GM23338 (cell line): ENCODE measurements around the gene CHKB. TPM values are rescaled to one million over a fixed set of nuclear protein-coding genes. Genes with fewer than 3 reads are reported as not detected.

Source experiments
- ATAC-seq: fragments of 200-7000 bp; cut with Tn5 transposase; 3 replicates; pipeline ENCODE4 v1.9.1; 2020
- DNase-seq: peaks from one replicate; pipeline ENCODE4 v3.0.0-alpha.2; 2015; ENCODE audit warnings: low spot score
- H2AFZ ChIP-seq: fragments of 200-600 bp; sonication (generic); 2 replicates; pipeline ENCODE4 v1.8.0; 2016; ENCODE audit warnings: antibody characterized with exemption, mild to moderate bottlenecking, moderate library complexity
- H3F3A ChIP-seq: fragments of 200-600 bp; sonication (generic); replicated peaks from 2 replicates; pipeline ENCODE4 v1.8.0; 2017; ENCODE audit warnings: antibody characterized with exemption, mixed run types, low read depth
- H3K27ac ChIP-seq: fragments of 200-600 bp; sonication (generic); 2 replicates; pipeline ENCODE4 v1.6.1; 2016; ENCODE audit warnings: low read depth
- H3K27me3 ChIP-seq: fragments of 200-600 bp; sonication (generic); 2 replicates; pipeline ENCODE4 v1.8.0; 2016; ENCODE audit warnings: mild to moderate bottlenecking, mixed run types, moderate library complexity; ENCODE audit not compliant: insufficient read depth
- H3K36me3 ChIP-seq: fragments of 200-600 bp; sonication (generic); 2 replicates; pipeline ENCODE4 v1.8.0; 2016; ENCODE audit warnings: mild to moderate bottlenecking; ENCODE audit not compliant: insufficient read depth
- H3K4me1 ChIP-seq: fragments of 200-600 bp; sonication (generic); 2 replicates; pipeline ENCODE4 v1.8.0; 2016; ENCODE audit warnings: mild to moderate bottlenecking, moderate library complexity; ENCODE audit not compliant: insufficient read depth
- H3K4me2 ChIP-seq: fragments of 200-600 bp; sonication (generic); 2 replicates; pipeline ENCODE4 v1.7.1; 2017; ENCODE audit warnings: mixed run types
- H3K4me3 ChIP-seq: fragments of 200-600 bp; sonication (generic); 2 replicates; pipeline ENCODE4 v1.6.1; 2016; ENCODE audit warnings: mixed run types
- H3K79me2 ChIP-seq: fragments of 200-600 bp; sonication (generic); replicated peaks from 2 replicates; pipeline ENCODE4 v1.8.0; 2017; ENCODE audit warnings: mild to moderate bottlenecking; ENCODE audit not compliant: insufficient read depth
- H3K9me2 ChIP-seq: fragments of 200-600 bp; sonication (generic); 2 replicates; pipeline ENCODE4 v1.8.0; 2017; ENCODE audit not compliant: insufficient read depth
- H4K20me1 ChIP-seq: fragments of 200-600 bp; sonication (generic); replicated peaks from 2 replicates; pipeline ENCODE4 v1.8.0; 2017; ENCODE audit warnings: mild to moderate bottlenecking; ENCODE audit not compliant: insufficient read depth
- H3K27ac Mint-ChIP-seq: 2 replicates; pipeline ENCODE4 v1.8.0; 2020; ENCODE audit warnings: inconsistent platforms, mild to moderate bottlenecking, moderate library complexity, mixed read lengths
- H3K27me3 Mint-ChIP-seq: 3 replicates; pipeline ENCODE4 v1.8.0; 2022; ENCODE audit warnings: low read depth, mild to moderate bottlenecking, moderate library complexity, mixed read lengths, inconsistent platforms; ENCODE audit not compliant: insufficient read depth, poor library complexity
- H3K36me3 Mint-ChIP-seq: 3 replicates; pipeline ENCODE4 v1.8.0; 2021; ENCODE audit warnings: low read depth, mild to moderate bottlenecking, inconsistent platforms, moderate library complexity, mixed read lengths
- H3K4me1 Mint-ChIP-seq: 3 replicates; pipeline ENCODE4 v1.8.0; 2020; ENCODE audit warnings: mild to moderate bottlenecking, inconsistent platforms, mixed read lengths
- H3K4me3 Mint-ChIP-seq: 3 replicates; pipeline ENCODE4 v1.8.0; 2021; ENCODE audit warnings: moderate library complexity, mild to moderate bottlenecking, inconsistent platforms, mixed read lengths
- H3K9me3 Mint-ChIP-seq: 3 replicates; pipeline ENCODE4 v1.8.0; 2020; ENCODE audit warnings: moderate library complexity, mild to moderate bottlenecking, inconsistent platforms, mixed read lengths
- CREB1 ChIP-seq: fragments of 250-450 bp; sonication (Bioruptor Pico); IDR thresholded peaks from 2 replicates; pipeline ENCODE4 v1.5.0; 2020; ENCODE audit warnings: low read depth, mild to moderate bottlenecking, moderate library complexity
- EZH2 ChIP-seq: fragments of 200-600 bp; sonication (generic); IDR thresholded peaks from one replicate; pipeline ENCODE4 v1.8.0; 2017; ENCODE audit warnings: antibody characterized with exemption, mild to moderate bottlenecking, low read depth; ENCODE audit not compliant: unreplicated experiment
- EZH2phosphoT487 ChIP-seq: fragments of 200-600 bp; sonication (generic); IDR thresholded peaks from one replicate; pipeline ENCODE4 v1.8.1; 2018; ENCODE audit warnings: antibody characterized with exemption; ENCODE audit not compliant: unreplicated experiment
- JUNB ChIP-seq: IDR thresholded peaks from one replicate; pipeline ENCODE4 v1.6.1; 2016; ENCODE audit warnings: antibody characterized with exemption; ENCODE audit not compliant: unreplicated experiment
- NANOG ChIP-seq: IDR thresholded peaks from 2 replicates; pipeline ENCODE4 v1.6.1; 2016; ENCODE audit warnings: antibody characterized with exemption, borderline replicate concordance
- POLR2AphosphoS5 ChIP-seq: IDR thresholded peaks from 2 replicates; pipeline ENCODE4 v1.6.1; 2016; ENCODE audit warnings: antibody characterized with exemption, low read depth
- STAT1 ChIP-seq: IDR thresholded peaks from one replicate; pipeline ENCODE4 v1.6.1; 2016; ENCODE audit warnings: antibody characterized with exemption; ENCODE audit not compliant: unreplicated experiment
- ZNF114 ChIP-seq: fragments of 250-450 bp; sonication (Bioruptor Pico); IDR thresholded peaks from 2 replicates; pipeline ENCODE4 v1.5.0; 2020; ENCODE audit warnings: mild to moderate bottlenecking, moderate library complexity
- ZNF331 ChIP-seq: fragments of 250-450 bp; sonication (Bioruptor Pico); IDR thresholded peaks from 2 replicates; pipeline ENCODE4 v1.5.0; 2020; ENCODE audit warnings: low read depth, mild to moderate bottlenecking, moderate library complexity
- polyA plus RNA-seq: library from polyadenylated mRNA; unstranded; fragments of >200 nt; fragmentation: Nextera tagmentation; extraction: Ambion mirVana; gene quantifications from 2 replicates; pipeline ENCODE4 v1.2.1, GENCODE V29; 2016
- total RNA-seq: library from RNA; depleted of rRNA; stranded (reverse); fragments of >200 nt; shearing (Covaris generic); gene quantifications from 2 replicates; pipeline ENCODE4 v1.2.3, GENCODE V29; 2014
- TF ChIP-seq, protein P1 (sequence below): IDR thresholded peaks from one replicate; pipeline ENCODE4 v1.6.1; 2018; ENCODE audit warnings: antibody characterized with exemption; ENCODE audit not compliant: unreplicated experiment
- TF ChIP-seq, protein P2 (sequence below), 2 experiments: fragments of 200-600 bp in 1 of 2; sonication (generic) in 1 of 2; conservative IDR thresholded peaks; 2 replicates each; pipeline versions ENCODE4 v1.5.1 to v1.6.1; 2016 to 2017; ENCODE audit warnings: antibody characterized with exemption in 2 of 2, low read depth in 2 of 2, mild to moderate bottlenecking in 2 of 2, moderate library complexity in 1 of 2
- TF ChIP-seq, protein P3 (sequence below): IDR thresholded peaks from 2 replicates; pipeline ENCODE4 v1.6.1; 2016; ENCODE audit warnings: antibody characterized with exemption
- TF ChIP-seq, protein P4 (sequence below): fragments of 250-450 bp; sonication (Bioruptor Pico); IDR thresholded peaks from 2 replicates; pipeline ENCODE4 v1.5.0; 2020; ENCODE audit warnings: mild to moderate bottlenecking, moderate library complexity

The CHKB gene
- total and polyA plus RNA-seq, 2 experiments from 2014 or later: 51.2 to 61.6 TPM

DNA sequence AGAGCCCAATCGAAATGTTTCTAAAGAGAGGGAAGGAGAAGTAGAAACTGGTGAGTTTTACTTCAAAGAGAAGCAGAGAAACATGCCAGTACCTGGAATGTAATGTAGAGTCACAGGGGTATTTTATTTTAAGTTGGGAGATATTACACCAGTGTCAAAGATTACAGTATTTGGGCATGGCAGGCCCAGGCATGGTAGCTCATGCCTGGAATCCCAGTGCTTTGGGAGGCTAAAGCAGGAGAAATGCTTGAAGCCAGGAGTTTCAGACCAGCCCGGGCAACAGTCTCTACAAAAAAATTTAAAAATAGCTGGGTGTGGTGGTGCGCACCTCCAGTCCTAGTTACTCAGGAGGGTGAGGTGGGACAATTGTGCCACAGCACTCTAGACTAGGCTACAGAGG is 22.6 kb downstream of the CHKB start:
- TF ChIP-seq STAT1: no peak
- TF ChIP-seq, protein P1, sequence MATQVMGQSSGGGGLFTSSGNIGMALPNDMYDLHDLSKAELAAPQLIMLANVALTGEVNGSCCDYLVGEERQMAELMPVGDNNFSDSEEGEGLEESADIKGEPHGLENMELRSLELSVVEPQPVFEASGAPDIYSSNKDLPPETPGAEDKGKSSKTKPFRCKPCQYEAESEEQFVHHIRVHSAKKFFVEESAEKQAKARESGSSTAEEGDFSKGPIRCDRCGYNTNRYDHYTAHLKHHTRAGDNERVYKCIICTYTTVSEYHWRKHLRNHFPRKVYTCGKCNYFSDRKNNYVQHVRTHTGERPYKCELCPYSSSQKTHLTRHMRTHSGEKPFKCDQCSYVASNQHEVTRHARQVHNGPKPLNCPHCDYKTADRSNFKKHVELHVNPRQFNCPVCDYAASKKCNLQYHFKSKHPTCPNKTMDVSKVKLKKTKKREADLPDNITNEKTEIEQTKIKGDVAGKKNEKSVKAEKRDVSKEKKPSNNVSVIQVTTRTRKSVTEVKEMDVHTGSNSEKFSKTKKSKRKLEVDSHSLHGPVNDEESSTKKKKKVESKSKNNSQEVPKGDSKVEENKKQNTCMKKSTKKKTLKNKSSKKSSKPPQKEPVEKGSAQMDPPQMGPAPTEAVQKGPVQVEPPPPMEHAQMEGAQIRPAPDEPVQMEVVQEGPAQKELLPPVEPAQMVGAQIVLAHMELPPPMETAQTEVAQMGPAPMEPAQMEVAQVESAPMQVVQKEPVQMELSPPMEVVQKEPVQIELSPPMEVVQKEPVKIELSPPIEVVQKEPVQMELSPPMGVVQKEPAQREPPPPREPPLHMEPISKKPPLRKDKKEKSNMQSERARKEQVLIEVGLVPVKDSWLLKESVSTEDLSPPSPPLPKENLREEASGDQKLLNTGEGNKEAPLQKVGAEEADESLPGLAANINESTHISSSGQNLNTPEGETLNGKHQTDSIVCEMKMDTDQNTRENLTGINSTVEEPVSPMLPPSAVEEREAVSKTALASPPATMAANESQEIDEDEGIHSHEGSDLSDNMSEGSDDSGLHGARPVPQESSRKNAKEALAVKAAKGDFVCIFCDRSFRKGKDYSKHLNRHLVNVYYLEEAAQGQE: no peak
- TF ChIP-seq NANOG: no peak
- no peak for TF ChIP-seq EZH2
- TF ChIP-seq, protein P2, sequence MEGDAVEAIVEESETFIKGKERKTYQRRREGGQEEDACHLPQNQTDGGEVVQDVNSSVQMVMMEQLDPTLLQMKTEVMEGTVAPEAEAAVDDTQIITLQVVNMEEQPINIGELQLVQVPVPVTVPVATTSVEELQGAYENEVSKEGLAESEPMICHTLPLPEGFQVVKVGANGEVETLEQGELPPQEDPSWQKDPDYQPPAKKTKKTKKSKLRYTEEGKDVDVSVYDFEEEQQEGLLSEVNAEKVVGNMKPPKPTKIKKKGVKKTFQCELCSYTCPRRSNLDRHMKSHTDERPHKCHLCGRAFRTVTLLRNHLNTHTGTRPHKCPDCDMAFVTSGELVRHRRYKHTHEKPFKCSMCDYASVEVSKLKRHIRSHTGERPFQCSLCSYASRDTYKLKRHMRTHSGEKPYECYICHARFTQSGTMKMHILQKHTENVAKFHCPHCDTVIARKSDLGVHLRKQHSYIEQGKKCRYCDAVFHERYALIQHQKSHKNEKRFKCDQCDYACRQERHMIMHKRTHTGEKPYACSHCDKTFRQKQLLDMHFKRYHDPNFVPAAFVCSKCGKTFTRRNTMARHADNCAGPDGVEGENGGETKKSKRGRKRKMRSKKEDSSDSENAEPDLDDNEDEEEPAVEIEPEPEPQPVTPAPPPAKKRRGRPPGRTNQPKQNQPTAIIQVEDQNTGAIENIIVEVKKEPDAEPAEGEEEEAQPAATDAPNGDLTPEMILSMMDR (conservative IDR thresholded peaks at IDR 0.05; ENCODE audit: low read depth in 2 of 2): no peak
- TF ChIP-seq POLR2AphosphoS5: no peak
- TF ChIP-seq JUNB: no peak
- TF ChIP-seq, protein P3, sequence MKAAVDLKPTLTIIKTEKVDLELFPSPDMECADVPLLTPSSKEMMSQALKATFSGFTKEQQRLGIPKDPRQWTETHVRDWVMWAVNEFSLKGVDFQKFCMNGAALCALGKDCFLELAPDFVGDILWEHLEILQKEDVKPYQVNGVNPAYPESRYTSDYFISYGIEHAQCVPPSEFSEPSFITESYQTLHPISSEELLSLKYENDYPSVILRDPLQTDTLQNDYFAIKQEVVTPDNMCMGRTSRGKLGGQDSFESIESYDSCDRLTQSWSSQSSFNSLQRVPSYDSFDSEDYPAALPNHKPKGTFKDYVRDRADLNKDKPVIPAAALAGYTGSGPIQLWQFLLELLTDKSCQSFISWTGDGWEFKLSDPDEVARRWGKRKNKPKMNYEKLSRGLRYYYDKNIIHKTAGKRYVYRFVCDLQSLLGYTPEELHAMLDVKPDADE: no peak
- TF ChIP-seq EZH2phosphoT487: no peak
- TF ChIP-seq ZNF331: no peak
- TF ChIP-seq CREB1 (CRISPR knock-in tag): no peak
- TF ChIP-seq, protein P4, sequence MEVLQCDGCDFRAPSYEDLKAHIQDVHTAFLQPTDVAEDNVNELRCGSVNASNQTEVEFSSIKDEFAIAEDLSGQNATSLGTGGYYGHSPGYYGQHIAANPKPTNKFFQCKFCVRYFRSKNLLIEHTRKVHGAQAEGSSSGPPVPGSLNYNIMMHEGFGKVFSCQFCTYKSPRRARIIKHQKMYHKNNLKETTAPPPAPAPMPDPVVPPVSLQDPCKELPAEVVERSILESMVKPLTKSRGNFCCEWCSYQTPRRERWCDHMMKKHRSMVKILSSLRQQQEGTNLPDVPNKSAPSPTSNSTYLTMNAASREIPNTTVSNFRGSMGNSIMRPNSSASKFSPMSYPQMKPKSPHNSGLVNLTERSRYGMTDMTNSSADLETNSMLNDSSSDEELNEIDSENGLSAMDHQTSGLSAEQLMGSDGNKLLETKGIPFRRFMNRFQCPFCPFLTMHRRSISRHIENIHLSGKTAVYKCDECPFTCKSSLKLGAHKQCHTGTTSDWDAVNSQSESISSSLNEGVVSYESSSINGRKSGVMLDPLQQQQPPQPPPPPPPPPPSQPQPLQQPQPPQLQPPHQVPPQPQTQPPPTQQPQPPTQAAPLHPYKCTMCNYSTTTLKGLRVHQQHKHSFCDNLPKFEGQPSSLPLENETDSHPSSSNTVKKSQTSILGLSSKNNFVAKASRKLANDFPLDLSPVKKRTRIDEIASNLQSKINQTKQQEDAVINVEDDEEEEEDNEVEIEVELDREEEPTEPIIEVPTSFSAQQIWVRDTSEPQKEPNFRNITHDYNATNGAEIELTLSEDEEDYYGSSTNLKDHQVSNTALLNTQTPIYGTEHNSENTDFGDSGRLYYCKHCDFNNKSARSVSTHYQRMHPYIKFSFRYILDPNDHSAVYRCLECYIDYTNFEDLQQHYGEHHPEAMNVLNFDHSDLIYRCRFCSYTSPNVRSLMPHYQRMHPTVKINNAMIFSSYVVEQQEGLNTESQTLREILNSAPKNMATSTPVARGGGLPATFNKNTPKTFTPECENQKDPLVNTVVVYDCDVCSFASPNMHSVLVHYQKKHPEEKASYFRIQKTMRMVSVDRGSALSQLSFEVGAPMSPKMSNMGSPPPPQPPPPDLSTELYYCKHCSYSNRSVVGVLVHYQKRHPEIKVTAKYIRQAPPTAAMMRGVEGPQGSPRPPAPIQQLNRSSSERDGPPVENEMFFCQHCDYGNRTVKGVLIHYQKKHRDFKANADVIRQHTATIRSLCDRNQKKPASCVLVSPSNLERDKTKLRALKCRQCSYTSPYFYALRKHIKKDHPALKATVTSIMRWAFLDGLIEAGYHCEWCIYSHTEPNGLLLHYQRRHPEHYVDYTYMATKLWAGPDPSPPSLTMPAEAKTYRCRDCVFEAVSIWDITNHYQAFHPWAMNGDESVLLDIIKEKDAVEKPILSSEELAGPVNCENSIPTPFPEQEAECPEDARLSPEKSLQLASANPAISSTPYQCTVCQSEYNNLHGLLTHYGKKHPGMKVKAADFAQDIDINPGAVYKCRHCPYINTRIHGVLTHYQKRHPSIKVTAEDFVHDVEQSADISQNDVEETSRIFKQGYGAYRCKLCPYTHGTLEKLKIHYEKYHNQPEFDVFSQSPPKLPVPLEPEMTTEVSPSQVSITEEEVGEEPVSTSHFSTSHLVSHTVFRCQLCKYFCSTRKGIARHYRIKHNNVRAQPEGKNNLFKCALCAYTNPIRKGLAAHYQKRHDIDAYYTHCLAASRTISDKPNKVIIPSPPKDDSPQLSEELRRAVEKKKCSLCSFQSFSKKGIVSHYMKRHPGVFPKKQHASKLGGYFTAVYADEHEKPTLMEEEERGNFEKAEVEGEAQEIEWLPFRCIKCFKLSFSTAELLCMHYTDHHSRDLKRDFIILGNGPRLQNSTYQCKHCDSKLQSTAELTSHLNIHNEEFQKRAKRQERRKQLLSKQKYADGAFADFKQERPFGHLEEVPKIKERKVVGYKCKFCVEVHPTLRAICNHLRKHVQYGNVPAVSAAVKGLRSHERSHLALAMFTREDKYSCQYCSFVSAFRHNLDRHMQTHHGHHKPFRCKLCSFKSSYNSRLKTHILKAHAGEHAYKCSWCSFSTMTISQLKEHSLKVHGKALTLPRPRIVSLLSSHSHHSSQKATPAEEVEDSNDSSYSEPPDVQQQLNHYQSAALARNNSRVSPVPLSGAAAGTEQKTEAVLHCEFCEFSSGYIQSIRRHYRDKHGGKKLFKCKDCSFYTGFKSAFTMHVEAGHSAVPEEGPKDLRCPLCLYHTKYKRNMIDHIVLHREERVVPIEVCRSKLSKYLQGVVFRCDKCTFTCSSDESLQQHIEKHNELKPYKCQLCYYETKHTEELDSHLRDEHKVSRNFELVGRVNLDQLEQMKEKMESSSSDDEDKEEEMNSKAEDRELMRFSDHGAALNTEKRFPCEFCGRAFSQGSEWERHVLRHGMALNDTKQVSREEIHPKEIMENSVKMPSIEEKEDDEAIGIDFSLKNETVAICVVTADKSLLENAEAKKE: no peak
- no peak for TF ChIP-seq ZNF114
- H3K4me1 ChIP-seq: no peaks in the 10 kb centered on the region
- H3K36me3 Mint-ChIP-seq: no peaks in the 10 kb centered on the region
- H3K27me3 ChIP-seq: peaks cover 20% of the 10 kb centered on the region
- H3F3A ChIP-seq: peaks cover 3% of the 10 kb centered on the region; the same call in 1 of the 2 replicates
- H3K36me3 ChIP-seq: no peaks in the 10 kb centered on the region
- H3K4me3 ChIP-seq: no peak overlapping the region
- no peak overlapping the region for H3K27ac ChIP-seq
- no peak overlapping the region for H2AFZ ChIP-seq
- peaks cover 15% of the 10 kb centered on the region for H3K4me1 Mint-ChIP-seq
- H3K27ac Mint-ChIP-seq: no peak overlapping the region
- no peak overlapping the region for H3K4me3 Mint-ChIP-seq
- DNase-seq (no peak), ATAC-seq (no peak)
- peaks cover 27% of the 10 kb centered on the region for H3K27me3 Mint-ChIP-seq
- no peaks in the 10 kb centered on the region for H3K9me2 ChIP-seq
- no peaks in the 10 kb centered on the region for H3K79me2 ChIP-seq
- no peaks in the 10 kb centered on the region for H4K20me1 ChIP-seq
- no peaks in the 10 kb centered on the region for H3K9me3 Mint-ChIP-seq
- H3K4me2 ChIP-seq: no peak overlapping the region
